ENCODE data around the gene ACTR6.
"Not testable (repeated sequence)": the region's sequence is repeated elsewhere in the genome, so short reads cannot be mapped to it uniquely, and the experiment has no call there.

Gene ACTR6

DNA sequence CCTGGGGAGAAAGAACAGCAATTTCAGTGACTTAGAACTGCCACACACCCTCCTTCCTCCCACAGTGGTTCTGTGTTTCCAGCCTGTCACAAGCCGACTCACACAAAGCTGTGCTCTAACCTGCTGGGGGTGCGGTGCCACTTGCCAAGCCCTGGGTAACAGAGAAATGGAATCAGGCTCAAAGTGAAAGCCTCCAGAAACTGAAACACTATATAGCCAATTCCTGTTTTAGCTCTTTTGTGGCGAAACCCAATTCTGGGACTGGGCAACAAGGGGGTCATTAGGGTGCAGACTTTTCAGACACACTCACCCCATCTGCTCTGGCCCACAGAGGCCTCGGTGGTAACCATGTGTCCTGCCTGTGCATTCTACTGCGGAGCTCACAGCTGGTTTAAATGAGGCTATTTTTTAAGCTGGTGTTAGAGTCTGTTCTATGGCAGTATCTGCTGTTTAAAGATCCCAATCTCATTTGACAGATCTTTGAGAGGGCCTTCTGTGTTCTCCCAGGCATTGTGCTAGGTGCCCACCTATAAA, 15.2 kb upstream of the ACTR6 start:
- no peak for DNase-seq

DNA sequence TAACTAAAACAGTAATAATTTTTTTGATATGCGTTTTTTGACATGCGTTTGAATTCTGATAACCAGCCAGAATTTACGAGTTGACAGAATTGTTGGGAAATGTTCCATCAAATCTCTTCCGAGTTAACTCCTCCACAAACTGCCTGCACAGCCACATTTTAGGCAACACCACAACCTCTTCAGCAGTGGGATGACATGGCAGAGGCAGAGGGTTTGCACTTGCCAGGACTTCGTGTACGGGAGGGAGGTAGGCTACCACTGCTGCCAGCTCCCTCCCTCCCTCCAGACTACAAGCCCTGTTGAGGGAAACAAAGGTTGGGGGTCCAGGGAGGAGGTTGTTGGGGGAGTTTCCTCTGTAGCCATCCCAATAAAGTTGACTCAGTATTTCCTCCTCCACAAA, 14.5 kb upstream of the ACTR6 start:
- no peak for DNase-seq

DNA sequence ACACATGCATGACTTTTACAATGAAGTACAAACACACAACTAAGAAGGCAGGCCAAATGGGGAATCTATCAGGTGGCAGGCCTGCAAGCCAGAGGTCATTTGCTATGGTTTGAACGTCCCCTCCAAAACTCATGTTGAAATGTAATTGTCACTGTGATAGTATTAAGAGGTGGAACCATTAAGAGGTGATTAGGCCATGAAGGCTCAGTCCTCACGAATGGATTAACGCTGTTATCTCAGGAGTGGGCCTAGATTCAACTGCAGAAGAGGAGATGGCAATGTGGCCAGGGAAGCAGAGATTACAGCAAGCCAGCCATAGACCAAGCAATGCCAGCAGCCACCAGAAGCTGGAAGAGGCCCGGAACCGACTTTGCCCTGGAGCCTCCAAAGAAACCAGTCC, 13.5 kb upstream of the ACTR6 start:
- no peak for DNase-seq

DNA sequence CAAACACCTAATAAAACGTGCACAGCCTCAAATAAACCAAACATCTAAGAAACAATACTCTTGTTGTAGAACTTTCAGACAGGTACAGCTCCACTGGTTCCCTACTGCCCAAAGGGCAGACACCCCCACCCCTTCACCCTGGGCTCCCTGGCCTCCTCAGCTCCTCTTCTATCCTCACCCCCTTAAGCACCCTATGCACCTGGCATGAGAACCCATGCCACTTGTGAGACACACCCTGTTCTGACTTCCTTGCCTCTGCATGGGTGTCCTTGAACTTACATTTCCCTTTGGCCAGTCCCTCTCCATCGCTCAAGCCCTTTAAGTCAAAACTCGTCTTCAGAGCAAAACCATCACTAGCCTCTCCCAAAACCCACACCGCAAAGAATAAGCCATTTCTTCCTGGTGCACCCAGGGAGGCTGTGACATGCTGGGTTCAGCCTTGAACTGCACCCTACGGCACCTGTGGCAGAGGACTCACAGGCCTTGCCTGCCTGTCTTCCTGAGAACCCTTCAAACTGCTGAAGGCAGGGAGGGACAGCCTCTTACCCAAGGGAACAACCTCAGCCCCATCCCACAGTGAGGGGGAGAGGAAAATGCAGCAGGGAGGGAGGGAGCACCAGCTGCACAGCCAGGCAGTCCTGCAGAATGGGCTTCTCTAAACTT, 12.6 kb upstream of the ACTR6 start:
- no peak for DNase-seq

DNA sequence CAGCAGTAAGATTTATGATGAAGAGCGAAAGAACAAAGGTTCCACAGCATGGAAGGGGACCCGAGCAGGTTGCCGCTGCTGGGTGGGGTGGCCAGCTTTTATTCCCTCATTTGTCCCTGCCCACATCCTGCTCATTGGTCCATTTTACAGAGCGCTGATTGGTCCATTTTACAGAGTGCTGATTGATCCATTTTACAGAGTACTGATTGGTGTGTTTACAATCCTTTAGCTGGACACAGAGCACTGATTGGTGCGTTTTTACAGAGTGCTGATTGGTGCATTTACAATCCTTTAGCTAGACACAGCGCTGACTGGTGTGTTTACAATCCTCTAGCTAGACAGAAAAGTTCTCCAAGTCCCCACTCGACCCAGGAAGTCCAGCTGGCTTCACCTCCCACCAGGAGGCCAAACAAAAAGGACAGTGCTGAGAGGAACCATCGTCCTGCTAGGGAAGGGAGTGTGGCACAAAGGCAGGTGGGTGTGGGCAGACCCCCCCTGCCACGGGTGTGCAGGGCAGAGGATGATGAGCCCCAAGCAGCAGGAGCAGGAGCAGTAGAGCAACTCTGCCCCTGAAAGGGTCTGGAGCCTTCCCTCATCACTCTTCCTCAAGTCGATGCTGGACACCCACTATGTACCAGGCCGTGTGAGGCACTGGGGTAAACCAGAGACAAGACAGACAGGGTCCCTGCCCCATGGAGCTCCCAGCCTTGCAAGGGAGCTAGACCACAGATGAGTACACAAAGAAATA, 11.6 kb upstream of the ACTR6 start:
- DNase-seq = not testable (repeated sequence)

DNA sequence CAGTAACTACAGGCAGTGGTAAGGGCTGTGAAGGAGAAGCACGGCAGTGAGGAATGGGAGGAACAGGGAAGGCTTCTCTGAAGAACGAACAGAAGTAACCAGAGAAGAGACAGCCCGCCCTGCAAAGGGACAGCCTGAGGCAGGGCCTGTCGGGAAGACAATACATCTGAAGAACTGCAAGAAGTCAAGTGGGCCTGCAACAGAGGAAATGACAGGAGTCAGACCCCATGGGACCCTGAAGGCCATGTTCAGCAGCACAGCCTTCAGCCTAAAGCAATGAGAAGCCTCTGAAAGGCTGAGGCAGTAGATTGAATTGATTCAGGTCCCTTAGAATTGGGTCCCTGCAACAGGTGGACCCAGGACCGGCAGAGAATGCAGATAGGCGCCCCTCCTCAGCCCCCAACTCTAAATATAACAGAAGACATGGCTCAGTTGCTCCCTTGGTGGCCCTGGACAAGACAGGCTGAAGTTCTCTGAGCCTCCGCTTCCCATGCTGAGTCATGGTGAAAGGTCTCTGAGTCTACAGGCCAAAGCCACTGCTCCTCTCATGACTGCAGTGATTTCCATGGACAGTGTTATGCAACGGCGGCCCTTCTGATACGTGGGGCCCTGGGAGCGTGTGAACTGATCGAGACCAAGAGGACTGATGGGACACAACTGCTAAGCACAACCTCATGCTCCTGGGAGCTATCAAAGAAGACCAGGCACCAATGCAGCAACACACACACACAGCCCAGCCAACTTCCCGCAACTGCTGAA, 10.8 kb upstream of the ACTR6 start:
- DNase-seq = no peak

DNA sequence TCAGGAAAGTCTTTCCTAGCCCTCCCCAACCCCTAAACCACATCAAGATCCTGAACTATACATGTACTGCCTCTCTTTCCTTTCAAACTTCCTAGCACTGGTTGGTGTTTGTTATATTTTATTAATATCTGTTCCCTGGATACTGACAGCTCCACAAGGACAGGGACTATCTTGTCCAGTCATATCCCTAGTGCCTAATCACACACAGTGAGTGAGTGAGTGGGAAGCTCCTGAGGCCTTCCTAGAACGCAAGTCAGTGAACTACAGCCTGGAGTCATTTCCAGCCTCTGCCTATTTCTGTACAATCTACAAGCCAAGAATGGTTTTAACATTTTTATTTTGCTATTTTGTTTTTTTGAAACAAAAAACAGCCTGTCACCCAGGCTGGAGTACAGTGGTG, 7.5 kb upstream of the ACTR6 start:
- DNase-seq = no peak

DNA sequence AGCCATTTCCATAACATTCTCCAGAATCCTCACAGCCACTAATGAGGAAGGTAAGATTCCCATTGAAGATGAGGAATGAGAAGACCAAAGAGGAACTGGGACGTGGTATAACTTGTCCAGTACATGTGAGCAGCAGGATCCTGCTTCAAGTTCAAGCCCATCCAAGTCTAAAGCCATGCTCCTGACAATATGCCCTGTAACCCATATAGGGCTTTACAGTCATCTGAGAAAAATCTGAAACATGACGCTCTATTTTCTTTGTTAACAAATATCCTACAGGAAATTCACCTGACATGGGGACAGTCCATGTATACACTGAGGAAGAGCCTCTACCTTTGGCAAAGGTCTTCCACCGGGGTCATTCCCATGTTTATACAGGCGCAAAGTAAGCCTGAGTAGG, 3.1 kb upstream of the ACTR6 start:
- DNase-seq = no peak

DNA sequence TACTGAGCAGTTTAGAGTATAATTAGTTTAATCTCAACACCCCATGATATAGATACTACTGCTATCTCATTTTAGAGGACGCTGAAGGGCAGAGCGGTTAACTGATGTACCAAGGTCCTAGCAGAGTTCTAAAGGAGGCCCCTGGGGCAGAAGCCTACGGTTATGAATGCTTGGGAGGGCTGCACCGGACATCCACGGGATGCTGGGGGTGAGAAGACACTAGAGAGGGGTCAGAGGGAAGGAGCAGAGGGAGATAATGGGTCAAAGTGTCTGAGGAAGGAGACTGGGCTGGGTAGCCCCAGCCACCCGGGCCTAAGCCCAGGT, 1.6 kb upstream of the ACTR6 start:
- no peak for DNase-seq

DNA sequence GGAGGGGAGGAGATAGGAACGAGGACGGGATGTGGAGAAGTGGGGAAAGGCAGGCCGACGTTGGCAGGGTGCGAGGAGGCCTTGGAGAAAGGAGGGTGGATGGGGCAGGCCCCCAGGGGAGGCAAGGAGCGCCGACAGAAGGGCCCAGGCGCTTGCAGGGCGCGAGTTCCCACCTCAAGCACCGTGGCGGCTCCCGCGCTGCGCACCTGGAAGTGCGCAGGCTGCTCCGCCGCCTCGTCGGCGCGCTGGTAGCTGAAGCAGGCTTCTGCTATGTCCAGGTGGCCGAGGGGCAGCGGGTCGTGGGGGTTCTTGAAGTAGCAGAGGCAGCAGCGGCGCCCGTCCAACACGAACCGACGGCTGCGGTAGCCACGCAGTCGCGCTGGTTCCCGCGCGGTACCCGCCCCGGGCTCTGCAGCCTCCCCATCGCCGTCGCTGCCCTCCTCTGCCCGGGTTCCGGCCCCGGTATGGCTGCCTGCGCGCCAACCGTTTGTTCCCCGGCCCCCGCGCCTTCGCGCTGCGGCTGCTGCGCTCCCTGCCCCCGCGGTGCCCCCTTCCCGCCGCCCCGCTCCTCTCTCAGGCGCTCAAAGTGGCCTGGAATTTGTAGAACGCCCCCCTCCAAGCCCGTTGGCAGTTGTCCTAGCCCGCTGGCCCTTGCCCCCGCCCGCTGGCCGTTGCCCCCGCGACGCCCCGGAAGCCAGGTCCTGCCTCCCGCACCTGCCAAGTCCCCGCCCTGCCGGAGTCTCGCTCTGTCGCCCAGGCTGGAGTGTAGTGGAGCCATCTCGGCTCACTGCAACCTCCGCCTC, 1.1 kb upstream of the ACTR6 start:
- DNase-seq = peak; percentile 20

DNA sequence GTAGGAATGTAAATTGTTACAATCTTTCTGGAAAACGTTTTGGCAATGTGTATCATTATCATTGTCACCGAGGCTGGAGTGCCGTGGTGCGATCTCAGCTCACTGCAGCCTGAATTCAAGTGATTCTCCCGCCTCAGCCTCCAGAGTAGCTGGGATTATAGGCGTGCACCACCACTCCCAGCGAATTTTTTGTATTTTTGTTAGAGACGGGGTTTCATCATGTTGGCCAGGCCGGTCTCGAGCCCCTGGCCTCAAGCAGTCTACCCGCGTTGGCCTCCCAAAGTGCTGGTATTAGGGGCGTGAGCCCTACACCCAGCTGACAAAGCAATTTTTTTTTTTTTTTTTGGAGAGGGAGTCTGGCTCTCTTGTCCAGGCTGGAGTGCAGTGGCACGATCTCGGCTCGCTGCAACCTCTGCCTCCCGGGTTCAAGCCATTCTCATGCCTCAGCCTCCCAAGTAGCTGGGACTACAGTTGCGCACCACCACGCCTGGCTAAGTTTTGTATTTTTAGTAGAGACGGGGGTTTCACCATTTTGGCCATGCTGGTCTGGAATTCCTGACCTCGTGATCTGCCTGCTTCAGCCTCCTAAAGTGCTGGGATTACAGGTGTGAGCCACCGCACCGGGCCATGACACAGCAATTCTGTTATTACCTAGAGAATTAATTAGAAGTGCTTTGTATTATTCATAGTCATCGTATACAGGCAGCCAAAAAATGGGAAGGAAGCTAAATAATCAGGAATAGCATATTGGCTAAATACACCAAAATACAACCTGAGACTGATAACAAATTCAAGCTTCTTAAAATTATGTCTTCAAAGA, 1.2 kb downstream of the ACTR6 start:
- DNase-seq = no peak

DNA sequence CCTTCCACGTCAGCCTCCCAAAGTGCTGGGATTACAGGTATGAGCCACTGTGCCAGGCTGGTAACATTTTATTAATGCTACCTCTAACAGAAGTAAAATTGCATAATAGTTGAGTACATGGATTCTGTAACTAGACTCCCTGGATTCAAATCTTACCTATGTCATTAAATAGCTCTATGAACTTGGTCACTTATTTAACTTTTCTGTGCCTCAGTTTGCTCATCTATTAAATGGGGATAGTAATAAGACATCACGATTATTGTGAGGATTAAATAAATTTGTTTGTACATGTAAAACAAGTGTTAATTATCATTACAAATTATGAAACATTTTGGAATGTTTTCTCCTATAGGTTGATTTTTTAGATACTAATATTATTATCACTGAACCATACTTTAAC, 6.7 kb downstream of the ACTR6 start:
- DNase-seq = no peak

DNA sequence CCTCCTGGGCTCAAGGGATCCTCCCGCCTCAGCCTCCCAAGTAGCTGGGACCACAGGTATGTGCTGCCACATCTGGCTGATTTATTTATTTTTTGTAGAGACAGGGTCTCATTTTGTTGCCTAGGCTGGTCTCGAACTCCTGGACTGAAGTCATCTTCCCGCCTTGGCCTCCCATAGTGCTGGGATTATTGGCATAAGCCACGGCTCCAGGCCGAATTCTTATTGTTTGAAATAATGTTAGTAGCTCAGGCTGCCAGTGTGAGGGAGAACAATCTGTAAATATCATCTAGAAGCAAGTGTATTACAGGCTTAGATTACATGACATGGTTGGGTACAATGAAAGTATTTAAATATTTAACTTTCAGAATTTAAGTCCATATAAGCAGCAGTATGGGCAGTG, 8.2 kb downstream of the ACTR6 start:
- DNase-seq = no peak

DNA sequence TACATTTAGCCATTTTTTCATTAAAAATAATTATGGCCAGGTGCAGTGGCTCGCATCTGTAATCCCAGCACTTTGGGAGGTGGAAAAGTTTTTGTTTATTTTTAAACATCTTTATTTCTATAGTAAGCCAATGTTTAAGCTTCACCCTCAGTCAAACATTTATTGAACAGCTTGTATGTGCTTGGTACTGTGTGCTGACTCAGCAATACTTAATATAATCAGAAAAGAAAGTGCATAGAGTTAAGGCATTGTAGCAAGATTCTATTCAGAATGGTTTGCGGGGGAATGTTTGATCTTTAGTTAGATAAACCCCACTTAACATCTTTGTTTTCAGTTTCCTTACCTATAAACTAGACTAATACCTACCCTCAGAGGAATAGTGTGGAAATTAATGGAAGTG, 11.1 kb downstream of the ACTR6 start:
- no peak for DNase-seq

DNA sequence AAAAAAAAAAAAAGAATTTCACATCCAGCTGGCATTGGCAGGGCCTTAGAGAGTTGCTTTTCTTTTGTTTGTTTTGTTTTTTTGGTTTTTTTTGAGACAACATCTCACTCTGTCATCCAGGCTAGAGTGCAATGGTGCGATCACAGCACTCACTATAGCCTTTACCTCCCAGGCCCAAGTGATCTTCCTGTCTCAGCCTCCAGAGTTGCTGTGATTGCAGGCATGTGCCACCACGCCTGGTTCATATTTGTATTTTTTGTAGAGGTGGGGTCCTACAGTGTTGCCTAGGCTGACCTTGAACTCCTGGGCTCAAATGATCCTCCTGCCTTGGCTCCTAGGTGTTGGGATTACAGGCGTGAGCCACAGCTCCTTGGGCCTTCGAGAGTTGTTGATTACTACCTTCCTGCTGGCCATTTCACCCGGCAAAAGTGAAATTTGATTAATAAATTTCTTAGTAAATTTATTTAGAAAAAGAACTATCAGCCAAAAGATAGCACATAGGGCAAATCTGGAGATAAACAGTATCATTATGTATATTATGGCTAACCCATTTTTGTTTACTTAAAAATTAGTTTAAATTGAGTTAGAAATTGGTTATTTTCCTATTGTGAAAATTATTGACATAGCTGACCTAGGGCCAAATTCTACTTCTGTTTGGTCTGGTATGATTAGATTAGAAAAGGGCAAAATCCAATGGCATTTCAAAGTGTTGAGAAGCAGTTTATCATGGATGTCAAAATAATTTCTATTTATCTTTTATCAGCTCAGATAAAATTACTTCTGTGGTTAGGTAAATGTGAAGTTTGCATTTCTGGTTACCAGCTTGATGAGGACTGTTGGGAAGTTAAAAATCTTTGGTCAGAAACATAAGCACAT, 12.6 kb downstream of the ACTR6 start:
- DNase-seq = no peak

DNA sequence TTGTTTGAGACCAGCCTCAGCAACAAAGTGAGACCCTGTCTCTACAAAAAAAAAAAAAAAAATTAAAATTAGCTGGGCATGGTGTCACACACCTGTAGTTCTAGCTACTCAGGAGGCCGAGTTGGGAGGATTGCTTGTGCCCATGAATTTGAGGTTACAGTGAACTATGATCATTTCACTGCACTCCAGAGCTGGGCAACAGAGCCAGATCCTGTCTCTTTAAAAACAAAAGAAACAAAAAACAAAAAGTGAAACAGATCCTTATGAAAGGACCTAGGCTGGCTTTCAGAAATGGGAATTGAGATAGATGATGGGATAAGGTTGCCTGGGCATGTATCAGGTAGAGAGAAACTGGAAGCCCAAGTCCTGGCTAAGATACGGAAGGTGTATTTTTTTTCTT, 13.9 kb downstream of the ACTR6 start:
- no peak for DNase-seq

DNA sequence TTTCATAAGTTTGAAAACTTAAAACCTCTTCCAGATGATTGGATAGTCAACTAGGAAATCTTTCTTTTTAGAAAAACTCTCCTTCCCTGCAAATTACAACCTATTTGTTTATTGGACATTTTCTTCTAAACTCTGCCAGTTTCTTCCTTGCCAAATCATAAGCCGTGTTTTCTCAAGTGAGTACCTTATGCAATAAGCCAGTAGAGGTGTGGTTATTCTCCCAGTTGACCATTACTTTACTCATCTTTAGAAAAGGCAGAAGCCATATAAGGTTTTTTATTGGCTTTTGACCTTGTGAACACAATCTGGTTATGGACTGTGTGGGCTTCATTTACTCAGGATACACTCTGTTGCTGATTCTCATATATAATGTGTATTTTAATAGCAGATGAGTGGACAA, 14.6 kb downstream of the ACTR6 start:
- DNase-seq = no peak

DNA sequence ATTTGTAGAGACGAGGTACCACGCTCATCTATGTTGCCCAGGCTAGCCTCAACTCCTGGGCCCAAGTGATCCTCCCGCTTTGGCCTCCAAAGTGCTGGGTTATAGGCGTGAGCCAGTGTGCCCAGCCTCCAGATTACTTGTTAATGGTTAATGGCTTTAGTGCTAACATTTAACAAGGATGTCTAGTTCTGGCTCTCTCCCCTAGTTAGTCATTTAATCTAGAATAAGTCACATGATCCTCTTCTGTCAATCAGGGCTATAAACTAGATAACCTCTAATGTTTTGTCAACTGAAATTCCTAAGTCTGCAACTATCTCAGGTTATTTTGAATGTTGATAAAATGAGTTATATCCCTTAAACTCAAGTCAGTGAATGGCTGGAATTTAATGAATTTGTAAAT, 15.7 kb downstream of the ACTR6 start:
- DNase-seq = no peak

DNA sequence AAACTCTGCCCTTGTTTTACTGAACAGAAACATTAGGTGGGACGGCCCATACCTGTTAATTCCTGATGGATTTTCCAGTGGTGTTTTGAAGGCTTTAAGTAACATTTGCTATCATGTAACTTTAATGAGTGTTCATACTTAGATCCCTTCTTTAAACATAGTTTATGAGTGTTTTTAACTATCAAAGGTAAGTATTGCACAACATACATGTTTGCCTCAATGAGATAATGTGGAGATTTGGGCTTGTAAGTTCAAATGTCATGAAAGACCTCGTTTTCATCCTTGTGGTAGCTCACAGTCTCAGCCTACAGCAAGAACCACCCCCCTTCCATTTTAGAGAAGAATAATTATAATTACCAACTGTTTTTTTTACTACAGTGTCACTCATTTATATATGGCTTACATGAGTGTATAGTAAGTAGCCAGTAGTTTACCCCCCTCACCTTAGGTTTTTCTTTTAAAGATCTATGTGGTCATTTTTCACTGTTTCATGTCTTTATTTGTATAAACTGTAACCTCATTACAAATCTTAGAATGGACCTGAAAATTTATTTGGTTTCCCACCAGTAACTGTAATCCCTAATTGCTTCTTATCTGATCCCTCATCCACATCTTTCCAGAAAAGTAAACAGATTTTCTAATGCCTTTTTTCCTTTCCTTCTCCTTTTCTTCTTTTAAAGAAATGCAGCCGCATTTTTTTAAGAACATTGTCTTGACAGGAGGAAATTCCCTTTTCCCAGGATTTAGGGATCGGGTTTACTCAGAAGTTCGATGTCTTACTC, 18.9 kb downstream of the ACTR6 start:
- DNase-seq = no peak

DNA sequence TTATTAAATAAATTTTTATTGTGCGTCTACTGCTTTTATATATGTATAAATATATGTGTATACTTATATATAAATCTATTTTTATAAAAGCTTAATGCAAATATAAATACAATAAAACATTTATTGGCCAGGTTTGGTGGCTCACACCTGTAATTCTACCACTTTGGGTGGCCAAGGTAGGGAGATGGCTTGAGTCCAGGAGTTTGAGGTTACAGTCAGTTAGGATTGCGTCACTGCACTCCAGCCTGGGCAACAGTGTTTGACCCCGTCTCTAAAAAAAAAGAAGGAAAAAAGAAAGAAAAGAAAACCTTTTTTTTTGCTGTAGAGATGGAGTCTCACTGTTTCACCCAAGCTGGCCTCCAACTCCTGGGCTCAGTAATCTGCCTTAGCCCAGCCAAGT, 20.9 kb downstream of the ACTR6 start:
- DNase-seq = no peak
